Measurements from ENCODE around the gene GMEB2. TPM values are rescaled to one million over a fixed set of nuclear protein-coding genes. Genes with fewer than 3 reads are reported as not detected.

The GMEB2 gene
- total RNA-seq, 6 experiments from 2014 or later: 3.2 to 7.0 (median 5.1) TPM

- TF ChIP-seq CTCF (IDR thresholded peaks at IDR 0.05): no peak
Observed at GRCh38 chr20:63568986-63569949, 57.6 kb downstream of the GMEB2 start.

GRCh38 chr20:63568170-63568981 is 58.5 kb downstream of the GMEB2 start:
- ATAC-seq: peak in 1 of 4 donors; percentile 9
- Histone ChIP-seq H3K27ac (no peak overlapping the region), H3K4me1 (no peaks in the 10 kb centered on the region), H3K9me3 (no peaks in the 10 kb centered on the region), H3K36me3 (peaks cover 0 to 10% (median 3%) of the 10 kb centered on the region in 4 donors), H3K27me3 (no peaks in the 10 kb centered on the region), H3K4me3 (no peak overlapping the region)
- intact Hi-C loops (cut with DNase I): no loop called here
- WGBS (ENCODE audit: insufficient coverage, low coverage, low lambda C conversion rate, missing lambda C conversion rate): 65% methylated on average over 7 of the region's 43 CpGs
- TF ChIP-seq CTCF (IDR thresholded peaks at IDR 0.05): no peak
- no peak for TF ChIP-seq POLR2A (IDR thresholded peaks at IDR 0.05)
- no peak for DNase-seq

More at GRCh38 chr20:63568986-63569949, 57.6 kb downstream of the GMEB2 start:
- Histone ChIP-seq H3K27ac (no peak overlapping the region), H3K27me3 (no peaks in the 10 kb centered on the region), H3K36me3 (peaks cover 0 to 10% (median 0%) of the 10 kb centered on the region in 4 donors), H3K4me3 (no peak overlapping the region), H3K9me3 (no peaks in the 10 kb centered on the region), H3K4me1 (no peaks in the 10 kb centered on the region)
- 80% methylated on average over 1 of the region's 46 CpGs for WGBS (ENCODE audit: insufficient coverage, low coverage, low lambda C conversion rate, missing lambda C conversion rate)
- DNase-seq (no peak), ATAC-seq (no peak)
- intact Hi-C loops (cut with DNase I): no loop called here

- ATAC-seq (peak; percentile 20 to 64 (median 47)), DNase-seq (peak in 1 of 3 donors; percentile 60)
- H3K27ac ChIP-seq: peak overlapping the region in 1 of 3 donors; percentile 29
- 63% methylated on average over 12 of the region's 37 CpGs for WGBS (ENCODE audit: insufficient coverage, low coverage, low lambda C conversion rate, missing lambda C conversion rate)
- TF ChIP-seq CTCF (IDR thresholded peaks at IDR 0.05): no peak
- no peak for TF ChIP-seq POLR2A (IDR thresholded peaks at IDR 0.05)
- no peaks in the 10 kb centered on the region for H3K4me1 ChIP-seq
- no peaks in the 10 kb centered on the region for H3K9me3 ChIP-seq
- H3K4me3 ChIP-seq: no peak overlapping the region
- intact Hi-C loops (cut with DNase I): no loop called here
- peaks cover 0 to 15% (median 6%) of the 10 kb centered on the region in 4 donors for H3K36me3 ChIP-seq
- H3K27me3 ChIP-seq: no peaks in the 10 kb centered on the region
Observed at GRCh38 chr20:63567386-63568169, 59.3 kb downstream of the GMEB2 start.

GRCh38 chr20:63567136-63567385 is 59.8 kb downstream of the GMEB2 start:
- no peak for TF ChIP-seq POLR2A (IDR thresholded peaks at IDR 0.05)
- TF ChIP-seq CTCF (IDR thresholded peaks at IDR 0.05): no peak
- DNase-seq (no peak), ATAC-seq (peak in 1 of 4 donors; percentile 2)
- intact Hi-C loops (cut with DNase I): no loop called here
- 80% methylated on average over 1 of the region's 22 CpGs for WGBS (ENCODE audit: insufficient coverage, low coverage, low lambda C conversion rate, missing lambda C conversion rate)
- Histone ChIP-seq H3K36me3 (peaks cover 0 to 20% (median 8%) of the 10 kb centered on the region in 4 donors), H3K4me3 (no peak overlapping the region), H3K27me3 (no peaks in the 10 kb centered on the region), H3K4me1 (no peaks in the 10 kb centered on the region), H3K27ac (no peak overlapping the region), H3K9me3 (no peaks in the 10 kb centered on the region)

Data from right lobe of liver (tissue), 6 donors.